Renal cortical epithelial cell (primary cell): ENCODE measurements around the gene TCEA3. TPM values are rescaled to one million over a fixed set of nuclear protein-coding genes. Genes with fewer than 3 reads are reported as not detected.

Experiments used
- DNase-seq: peaks from one replicate; pipeline ENCODE4 v3.0.0-alpha.2; 2011; ENCODE audit warnings: low read depth
- total RNA-seq: library from RNA; depleted of rRNA; stranded (reverse); fragments of >200 nt; gene quantifications from 2 replicates; pipeline ENCODE4 v1.2.3, GENCODE V29; 2014

TCEA3 gene
- total RNA-seq, 1 donor from 2014 or later, result 9.6 TPM

- peak; percentile 96 for DNase-seq
These were observed 56.6 kb downstream of the TCEA3 start for GRCh38 chr1:23367791-23368561.

DNA sequence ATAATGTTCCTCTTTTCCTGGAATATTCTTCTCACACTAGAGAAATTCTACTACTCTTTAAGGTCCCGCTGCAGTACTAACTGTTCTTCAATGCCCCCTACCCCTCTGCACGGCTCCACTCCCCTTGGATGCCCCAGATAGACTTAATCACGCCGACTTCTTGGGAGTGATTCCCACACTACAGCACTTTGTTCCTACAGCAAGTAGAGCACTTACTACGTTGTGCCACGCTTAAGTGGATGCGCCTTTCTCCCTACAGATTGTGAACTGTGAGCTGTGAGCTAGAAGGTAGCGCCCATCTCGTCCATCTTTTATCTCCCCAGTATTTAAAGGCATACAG, 57.1 kb downstream of the TCEA3 start:
- no peak for DNase-seq

- no peak for DNase-seq
These were observed 58.0 kb downstream of the TCEA3 start for GRCh38 chr1:23366598-23366997.

DNA sequence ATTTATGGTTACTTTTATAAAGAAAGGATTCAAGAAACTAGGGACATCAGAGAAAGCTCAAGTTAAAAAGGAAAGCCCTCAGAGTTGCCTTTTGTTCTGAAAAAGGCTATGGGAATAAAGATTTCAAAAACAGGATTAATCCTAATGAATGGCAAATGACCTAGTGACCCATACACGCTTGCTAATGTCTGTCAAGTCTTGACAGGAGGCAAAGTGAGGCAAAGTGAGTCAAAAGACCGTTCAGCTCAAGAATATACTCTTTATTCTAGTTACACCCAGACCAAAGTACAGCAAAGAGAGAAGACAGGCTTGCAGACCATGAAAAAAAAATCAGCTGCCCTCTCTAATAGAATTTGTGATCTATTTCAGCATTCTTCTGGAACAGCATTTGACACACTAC, 58.4 kb downstream of the TCEA3 start:
- DNase-seq, result no peak

DNA sequence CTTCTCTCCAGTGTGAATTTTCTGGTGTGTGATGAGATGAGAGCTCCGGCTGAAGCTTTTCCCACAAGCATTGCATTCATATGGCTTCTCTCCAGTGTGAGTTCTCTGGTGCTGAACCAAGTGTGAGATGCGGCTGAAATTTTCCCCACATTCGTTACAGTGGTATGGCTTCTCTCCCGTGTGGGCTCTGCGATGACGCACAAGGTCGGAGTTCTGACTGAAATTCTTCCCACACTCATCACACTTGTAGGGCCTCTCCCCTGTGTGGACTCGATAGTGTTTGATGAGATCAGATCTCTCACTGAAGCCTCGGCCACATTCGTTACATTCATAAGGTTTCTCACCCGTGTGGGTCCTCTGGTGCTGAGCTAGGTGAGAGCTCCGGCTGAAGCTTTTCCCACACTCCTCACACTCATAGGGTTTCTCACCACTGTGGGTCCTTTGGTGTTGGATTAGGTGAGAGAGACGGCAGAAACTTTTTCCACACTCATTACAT, 62.3 kb downstream of the TCEA3 start:
- no peak for DNase-seq

GRCh38 chr1:23358310-23358875, 66.2 kb downstream of the TCEA3 start:
- DNase-seq, result no peak

GRCh38 chr1:23357138-23357908, 67.2 kb downstream of the TCEA3 start:
- no peak for DNase-seq

GRCh38 chr1:23356471-23357137, 67.9 kb downstream of the TCEA3 start:
- no peak for DNase-seq

DNA sequence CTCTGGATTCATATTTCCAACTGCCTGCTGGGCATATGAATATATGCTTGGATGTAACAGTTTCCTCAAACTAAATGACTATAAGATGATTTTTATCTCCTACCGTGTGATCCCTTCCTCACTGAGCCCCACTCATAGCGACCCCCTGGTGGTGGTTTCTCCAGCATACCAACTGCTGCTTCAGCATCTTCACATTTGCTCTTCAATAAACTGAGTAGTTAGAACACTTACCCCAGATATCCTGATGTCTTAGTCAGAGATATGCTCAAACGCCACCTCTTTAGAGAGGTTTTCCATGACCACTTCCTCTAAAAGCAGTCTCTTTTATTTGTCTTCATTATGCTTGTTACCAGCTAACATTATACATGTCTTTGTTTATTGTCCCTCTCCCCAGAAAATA, 70.3 kb downstream of the TCEA3 start:
- DNase-seq, result no peak

GRCh38 chr1:23352096-23352695, 72.4 kb downstream of the TCEA3 start:
- DNase-seq, result no peak

DNA sequence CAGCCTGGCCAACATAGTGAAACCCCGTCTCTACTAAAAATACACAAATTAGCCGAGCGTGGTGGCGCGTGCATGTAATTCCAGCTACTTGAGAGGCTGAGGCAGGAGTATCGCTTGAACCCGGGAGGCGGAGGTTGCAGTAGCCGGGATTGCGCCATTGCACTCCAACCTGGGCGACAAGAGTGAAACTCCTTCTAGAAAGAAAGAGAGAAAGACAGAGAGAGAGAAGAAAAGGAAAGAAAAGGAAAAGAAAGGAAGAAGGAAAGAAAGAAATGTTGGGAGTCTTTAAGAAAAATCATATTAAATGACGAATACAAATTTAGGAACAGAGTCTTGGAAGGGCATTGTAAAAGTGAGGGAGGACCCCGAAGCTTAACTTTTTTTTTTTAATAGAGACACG, 78.6 kb downstream of the TCEA3 start:
- no peak for DNase-seq

GRCh38 chr1:23344987-23345472, 79.5 kb downstream of the TCEA3 start:
- no peak for DNase-seq

GRCh38 chr1:23344111-23344986, 80.2 kb downstream of the TCEA3 start, which contains the start of gene HNRNPR:
Gene HNRNPR, minus strand, starts transcription at chr1:23344284. Its CDS starts 3,276 bp downstream, at chr1:23341008.
- peak; percentile 98 for DNase-seq

GRCh38 chr1:23343221-23344110, 81.1 kb downstream of the TCEA3 start:
- DNase-seq, result peak; percentile 73

DNA sequence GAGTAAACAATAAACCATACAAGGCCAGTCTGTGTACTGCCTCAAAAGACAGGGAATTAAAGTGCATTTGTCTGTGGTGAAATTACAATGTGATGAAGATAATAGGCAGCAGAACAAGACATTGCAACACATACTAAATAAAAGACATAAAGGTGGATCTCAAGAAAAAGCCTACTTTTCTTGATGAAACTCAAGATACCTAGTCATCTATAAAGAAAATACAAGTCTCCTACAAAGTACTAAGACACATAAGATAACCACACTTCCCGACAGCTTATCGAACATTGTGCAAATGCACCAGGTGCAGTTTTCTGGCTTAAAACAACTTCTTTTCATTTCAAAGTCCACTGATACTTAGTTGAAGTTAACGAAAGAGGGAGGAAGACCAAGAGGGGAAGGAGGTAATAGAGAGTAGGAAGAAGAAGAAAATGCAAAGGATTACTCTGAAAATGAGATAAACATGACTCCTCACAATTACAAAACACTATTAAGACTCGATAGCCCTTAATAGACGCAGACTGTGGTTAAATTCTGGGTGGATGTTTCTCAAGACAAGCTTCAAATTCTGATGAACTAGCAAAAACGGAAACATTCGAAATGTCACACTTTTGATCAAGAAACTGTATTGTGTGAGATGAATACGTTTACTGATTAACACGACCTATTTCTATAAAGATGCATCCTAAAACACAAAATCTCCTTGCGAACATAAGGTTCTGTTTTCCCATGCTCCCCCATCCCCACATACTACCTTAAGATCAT, 82.4 kb downstream of the TCEA3 start:
- DNase-seq, result no peak

- no peak for DNase-seq
These were observed 84.9 kb downstream of the TCEA3 start for GRCh38 chr1:23339632-23340031.

- no peak for DNase-seq
These were observed 86.7 kb downstream of the TCEA3 start for GRCh38 chr1:23337869-23338268.

DNA sequence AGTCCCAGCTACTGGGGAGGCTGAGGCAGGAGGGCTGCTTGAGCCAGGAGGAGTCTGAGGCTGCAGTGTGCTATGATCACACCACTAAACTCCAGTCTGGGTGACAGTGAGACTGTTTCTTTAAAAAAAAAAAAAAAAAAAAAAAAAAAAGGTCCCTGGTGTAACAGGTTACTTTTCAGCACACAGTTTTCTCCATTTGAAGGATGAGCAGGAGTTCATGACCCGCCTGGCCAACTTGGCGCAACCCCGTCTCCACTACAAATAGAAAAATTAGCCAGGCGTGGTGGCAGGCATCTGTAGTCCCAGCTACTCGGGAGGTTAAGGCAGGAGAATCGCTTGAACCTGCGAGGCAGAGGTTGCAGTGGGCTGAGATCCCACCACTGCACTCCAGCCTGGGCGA, 92.8 kb downstream of the TCEA3 start:
- DNase-seq, result no peak
